GM19463 (cell line): ENCODE data around the gene TKTL2.

Source experiments
- ATAC-seq: cut with Tn5 transposase; IDR thresholded peaks from one replicate; pipeline ENCODE4 v1.9.1; 2021; ENCODE audit warnings: mild to moderate bottlenecking, moderate library complexity; ENCODE audit not compliant: unreplicated experiment

The TKTL2 gene, protein sequence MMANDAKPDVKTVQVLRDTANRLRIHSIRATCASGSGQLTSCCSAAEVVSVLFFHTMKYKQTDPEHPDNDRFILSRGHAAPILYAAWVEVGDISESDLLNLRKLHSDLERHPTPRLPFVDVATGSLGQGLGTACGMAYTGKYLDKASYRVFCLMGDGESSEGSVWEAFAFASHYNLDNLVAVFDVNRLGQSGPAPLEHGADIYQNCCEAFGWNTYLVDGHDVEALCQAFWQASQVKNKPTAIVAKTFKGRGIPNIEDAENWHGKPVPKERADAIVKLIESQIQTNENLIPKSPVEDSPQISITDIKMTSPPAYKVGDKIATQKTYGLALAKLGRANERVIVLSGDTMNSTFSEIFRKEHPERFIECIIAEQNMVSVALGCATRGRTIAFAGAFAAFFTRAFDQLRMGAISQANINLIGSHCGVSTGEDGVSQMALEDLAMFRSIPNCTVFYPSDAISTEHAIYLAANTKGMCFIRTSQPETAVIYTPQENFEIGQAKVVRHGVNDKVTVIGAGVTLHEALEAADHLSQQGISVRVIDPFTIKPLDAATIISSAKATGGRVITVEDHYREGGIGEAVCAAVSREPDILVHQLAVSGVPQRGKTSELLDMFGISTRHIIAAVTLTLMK

GRCh38 chr4:163473576-163473975 is at the start of gene TKTL2:
TKTL2 (minus strand) TSS chr4:163473754; CDS start chr4:163473734, 20 bp downstream.
- ATAC-seq = no peak

DNA sequence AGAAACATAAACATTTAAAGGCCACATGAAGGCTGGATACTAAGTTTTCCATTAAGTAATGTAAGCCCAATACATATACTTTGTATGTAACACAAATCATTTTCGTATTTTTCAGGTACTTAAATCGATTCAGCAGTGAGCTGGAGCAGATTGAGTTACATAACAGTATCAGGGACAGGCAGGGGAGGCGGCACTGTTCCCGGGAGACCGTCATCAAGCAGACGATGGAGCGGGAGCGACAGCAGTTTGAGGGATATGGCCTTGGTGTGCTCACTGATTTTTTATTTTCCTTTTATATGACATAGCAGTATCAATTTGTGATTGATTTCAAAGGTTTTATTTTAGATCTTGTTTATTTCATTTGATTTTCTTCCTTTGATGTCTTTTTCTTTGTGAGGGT is 41.6 kb upstream of the TKTL2 start:
- no peak for ATAC-seq

GRCh38 chr4:163505374-163505773 is 31.8 kb upstream of the TKTL2 start:
- ATAC-seq = no peak

DNA sequence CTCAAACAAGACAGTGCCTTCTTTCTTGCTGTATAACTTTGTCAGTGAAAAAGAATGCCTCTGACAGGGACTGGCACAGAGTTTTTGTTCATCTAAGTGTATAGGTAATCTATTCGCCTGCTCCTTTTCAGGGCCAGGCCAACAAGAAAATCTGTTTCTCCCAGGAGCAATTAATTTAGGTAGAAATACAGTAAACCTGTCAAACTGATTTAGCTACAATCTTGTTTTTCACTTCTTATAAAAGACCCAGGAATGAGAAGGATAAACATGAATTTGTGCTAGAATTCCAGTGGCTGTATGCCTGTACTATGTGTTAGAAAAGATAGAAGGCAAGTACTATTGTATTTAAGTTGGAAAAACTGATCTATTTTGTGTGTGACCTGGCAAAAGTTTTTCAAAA is 27.0 kb upstream of the TKTL2 start:
- no peak for ATAC-seq

DNA sequence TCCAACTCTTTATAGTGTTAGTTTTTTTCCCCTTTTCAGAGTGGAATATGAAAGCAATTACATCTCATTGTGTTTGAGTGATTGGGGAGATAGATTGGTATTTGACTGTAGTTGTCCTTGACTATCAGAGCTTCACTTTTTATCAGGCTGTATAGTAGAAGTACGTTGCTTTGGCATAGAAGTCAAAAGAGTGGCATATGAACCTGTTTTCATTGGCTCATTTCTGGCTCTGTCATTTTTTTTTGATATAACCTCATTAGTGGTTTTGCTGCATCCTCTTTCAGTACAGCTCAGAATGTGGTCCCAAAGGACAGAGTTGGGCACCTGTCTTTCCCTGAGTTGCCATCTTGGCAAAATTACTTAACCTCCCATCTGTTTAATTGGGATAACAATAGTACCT is 22.3 kb upstream of the TKTL2 start:
- ATAC-seq = peak; percentile 19

- ATAC-seq = peak; percentile 79
Observed at GRCh38 chr4:163494360-163495241, 21.0 kb upstream of the TKTL2 start, which contains the start of gene TMA16. TMA16 (plus strand) TSS chr4:163494690; CDS start chr4:163494802, 112 bp downstream.

GRCh38 chr4:163493643-163494359 is 20.2 kb upstream of the TKTL2 start:
- ATAC-seq = no peak

- ATAC-seq = no peak
Observed at GRCh38 chr4:163492951-163493504, 19.5 kb upstream of the TKTL2 start.

- no peak for ATAC-seq
Observed at GRCh38 chr4:163489929-163490328, 16.4 kb upstream of the TKTL2 start.

- no peak for ATAC-seq
Observed at GRCh38 chr4:163486321-163486720, 12.8 kb upstream of the TKTL2 start.

- ATAC-seq = no peak
Observed at GRCh38 chr4:163485589-163485988, 12.0 kb upstream of the TKTL2 start.

DNA sequence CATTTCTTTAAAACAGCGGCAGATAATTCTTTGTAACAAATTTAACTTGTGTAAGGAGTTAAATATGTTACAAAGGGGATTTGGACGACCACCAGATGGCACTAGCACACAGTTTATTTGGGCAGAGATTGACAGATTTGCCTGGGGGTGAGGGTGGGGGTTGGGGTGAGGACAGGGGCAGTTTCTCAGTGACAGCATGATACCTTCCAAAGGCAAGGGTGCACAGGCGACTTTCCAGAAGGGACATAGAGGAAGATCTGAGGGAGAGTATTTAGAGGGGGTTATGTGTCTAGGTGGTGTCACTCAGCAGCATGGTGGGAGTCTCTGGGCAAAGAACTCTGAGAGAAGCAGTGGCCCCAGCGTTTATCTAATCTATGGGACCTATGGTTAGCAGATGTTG is 11.4 kb upstream of the TKTL2 start:
- ATAC-seq = peak; percentile 52

DNA sequence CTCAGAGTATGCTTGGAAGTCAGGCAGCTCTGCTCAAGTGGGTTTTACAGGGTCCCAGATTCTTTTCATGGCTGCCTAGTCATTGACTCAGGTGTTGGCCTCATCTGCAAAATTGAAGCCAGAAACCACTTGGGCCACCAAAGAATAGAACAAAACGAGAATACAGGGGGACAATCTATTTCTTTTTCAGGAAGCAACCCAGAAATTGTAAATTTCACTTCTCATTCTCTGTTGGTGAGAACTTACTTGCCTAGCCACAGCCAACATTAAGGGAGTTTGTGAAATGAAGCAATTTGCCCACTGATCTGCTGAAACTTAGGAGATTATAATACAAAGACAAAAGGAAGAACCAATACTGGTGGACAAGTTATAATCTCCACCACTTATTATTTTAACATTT is 8.6 kb upstream of the TKTL2 start:
- ATAC-seq = peak; percentile 55

DNA sequence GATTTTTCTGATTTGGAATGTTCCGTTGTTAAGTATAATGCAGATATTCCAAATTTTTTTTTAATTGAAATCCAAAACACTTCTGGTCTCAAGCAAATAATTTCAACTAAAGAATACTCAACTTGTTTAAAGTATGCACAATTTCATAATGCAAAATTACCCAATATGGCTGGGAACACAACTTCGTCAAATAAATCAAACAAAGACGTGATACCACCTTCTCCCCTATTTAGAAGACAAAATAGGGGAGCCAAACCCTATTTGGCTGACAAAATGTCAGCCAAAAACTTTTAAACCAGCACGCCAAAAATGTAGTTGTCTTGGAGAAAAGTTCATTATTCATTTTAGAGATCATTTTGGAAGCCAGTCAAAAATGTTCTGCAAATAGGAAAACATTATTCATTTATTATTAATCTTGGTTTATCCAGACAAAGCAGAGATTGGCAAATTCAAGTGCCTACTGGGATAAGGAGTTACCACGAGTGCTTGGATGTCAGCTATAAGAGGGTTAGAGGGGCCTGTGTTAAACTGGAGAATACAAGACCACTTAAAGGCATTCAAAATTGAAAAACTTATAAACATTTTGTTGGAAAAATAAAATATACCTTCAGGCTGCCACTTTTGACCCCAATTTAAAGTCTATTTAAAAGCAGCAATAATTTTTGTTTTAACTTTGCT is 3.3 kb upstream of the TKTL2 start:
- ATAC-seq = no peak

- ATAC-seq = peak; percentile 40
Observed at GRCh38 chr4:163474027-163474426, 473 bp upstream of the TKTL2 start.

- no peak for ATAC-seq
Observed at GRCh38 chr4:163473130-163473529, 424 bp downstream of the TKTL2 start.

DNA sequence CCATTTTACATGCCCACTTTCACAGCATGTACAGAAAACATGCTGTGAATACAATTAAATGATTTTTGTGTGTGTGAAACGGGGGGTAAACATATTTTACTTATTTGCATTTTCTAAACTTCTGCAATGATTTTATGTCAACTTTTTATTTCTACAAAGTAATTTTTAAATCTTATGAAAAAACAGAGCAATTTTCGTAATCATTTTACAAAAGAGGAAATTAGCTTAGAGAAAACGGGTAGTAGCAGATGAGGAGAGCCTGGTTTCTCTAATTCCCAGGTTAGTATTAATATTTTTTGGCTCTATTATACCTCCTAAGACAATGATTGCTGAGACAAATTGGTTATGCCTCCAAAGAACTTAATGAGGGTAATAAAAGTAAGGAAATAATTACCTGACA is 3.2 kb downstream of the TKTL2 start:
- ATAC-seq = no peak

- ATAC-seq = no peak
Observed at GRCh38 chr4:163467082-163467770, 6.3 kb downstream of the TKTL2 start.

DNA sequence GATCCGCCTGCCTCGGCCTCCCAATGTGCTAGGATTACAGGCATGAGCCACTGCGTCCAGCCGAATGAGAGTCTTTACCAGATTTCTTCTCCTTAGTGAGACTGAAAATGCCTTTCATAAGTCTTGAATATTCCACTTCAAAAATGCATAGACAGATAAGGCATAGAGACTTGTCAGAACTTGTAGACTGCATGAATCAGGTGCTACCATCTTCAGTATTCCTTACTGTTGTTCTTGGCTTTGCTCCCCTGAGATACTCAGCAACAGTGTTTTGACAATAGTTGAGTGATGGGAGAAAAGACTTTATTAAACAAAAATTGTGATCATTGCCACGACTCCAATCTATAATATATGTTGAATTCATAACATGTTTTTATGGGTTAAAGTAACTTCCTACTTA is 11.0 kb downstream of the TKTL2 start:
- no peak for ATAC-seq
